ENCODE data around the gene ESRRA. TPM values are rescaled to one million over a fixed set of nuclear protein-coding genes. Genes with fewer than 3 reads are reported as not detected.

ESRRA gene
- total RNA-seq, 1 donor from 2014 or later, result 14.2 TPM

GRCh38 chr11:64275031-64275800, 30.1 kb upstream of the ESRRA start:
- DNase-seq, result no peak

- no peak for DNase-seq
Observed at GRCh38 chr11:64275841-64276240, 29.5 kb upstream of the ESRRA start.

DNA sequence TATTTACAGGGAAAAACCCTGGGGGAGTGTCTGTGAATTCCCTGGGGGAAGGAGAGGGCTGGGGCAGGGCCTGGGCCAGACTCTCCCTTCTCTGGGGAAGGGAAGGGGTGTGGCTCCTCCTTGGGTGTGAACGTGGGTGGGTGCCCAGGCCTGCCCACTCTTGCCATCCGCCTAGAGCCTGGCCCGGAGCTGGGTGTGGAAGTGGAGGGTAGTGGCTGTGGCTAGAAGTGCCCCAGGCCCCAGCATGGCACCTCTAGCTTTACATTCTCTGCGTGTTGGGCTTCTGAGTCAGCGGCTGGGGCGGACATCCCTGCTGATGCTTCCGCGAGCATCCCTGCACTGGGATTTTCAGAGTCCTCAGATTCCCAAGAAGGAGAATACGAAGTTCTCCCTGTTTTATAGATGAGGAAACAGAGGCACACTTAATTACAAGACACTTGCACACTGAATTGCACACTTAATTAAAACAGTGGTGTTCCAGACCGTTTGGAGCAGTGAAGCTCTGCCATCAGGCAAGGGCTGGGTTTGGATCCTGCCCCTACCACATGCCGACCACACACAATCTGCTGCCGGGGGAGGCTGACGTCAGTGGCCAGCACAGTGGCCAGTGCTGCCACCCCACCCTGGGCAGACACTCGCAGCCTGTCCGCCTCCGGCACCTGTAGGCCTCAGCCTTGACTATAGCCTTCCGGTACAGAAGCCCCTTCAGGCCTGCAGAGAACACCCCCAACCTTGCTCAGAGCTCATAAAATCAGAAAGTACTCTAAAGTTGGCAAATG, 28.5 kb upstream of the ESRRA start:
- no peak for DNase-seq

DNA sequence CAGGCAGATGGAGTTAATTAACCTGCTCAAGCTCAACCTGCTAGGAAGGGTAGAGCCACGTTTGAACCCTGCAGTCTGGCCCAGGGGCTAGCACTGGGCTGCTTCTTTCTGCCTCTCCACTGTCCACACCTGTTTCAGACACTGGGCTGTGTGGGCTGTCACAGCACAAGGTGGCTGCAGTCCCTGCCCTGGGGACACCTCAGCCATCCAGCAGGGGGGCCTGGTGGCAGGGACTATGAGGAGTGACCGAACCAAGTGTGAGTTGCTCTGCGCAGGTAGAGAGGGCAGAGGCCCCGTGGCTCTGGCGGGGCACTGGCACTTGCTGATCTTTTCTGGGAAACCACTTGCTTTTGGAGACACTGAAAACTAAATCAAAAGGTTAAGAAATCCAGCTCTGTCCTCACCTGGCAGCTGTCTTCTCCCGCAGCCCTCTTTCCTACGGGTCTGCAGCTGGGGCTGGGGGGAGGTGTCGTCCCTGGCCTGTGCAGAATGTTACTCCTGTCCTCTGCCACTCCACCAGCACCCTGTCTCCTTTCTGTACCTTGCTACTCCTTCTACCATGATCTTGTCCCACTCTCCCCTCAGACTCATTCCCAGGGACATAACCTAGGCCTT, 26.6 kb upstream of the ESRRA start:
- no peak for DNase-seq

DNA sequence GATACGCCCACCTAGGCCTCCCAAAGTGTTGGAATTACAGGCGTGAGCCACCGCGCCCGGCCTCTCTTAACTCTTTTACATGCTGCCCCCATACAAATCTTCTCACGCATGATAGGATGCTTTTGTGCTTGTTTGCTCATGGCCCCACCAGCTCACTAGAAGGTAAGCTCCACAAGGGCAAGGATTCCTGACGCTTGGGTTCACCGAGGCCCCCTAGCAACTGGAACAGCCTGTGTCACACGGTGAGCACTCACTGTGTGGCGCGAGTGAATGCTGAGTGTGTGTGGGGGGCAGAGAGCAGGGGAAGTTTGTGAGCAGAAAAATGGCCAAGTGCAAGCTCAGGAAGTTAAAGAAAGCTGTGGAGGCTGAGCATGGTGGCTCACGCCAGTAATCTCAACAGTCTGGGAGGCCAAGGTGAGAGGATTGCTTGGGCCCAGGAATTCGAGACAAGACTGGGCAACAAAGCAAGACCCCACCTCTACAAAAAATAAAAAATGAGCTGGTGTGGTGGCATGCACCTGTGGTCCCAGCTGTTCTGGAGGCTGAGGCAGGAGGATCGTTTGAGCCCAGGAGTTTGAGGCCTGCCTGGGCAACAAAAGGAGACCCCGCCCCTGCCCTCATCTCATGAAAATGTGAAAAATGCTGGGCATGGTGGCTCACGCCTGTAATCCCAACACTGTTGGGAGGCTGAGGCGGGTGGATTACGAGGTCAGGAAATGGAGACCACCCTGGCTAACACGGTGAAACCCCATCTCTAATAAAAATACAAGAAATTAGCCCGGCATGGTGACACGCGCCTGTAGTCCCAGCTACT, 23.2 kb upstream of the ESRRA start:
- DNase-seq, result no peak

DNA sequence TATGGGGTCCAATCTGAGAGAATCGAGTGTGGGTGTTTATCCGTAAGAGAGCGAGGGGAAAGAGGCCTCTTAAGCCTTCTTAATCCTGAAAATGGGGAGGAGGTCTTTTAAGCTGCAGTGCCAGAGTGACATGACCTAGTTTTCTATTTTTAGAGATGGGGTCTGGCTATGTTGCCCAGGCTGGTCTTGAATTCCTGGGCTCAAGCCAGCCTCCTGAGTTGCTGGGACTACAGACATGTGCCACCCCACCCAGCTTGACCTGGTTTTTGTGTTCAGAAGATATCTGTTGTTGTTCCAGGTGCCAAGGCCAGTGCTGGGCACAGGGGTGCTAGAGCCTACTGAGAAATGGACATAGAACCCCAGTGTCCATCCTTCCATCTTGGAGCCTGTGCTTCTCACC, 22.2 kb upstream of the ESRRA start:
- DNase-seq, result no peak

- DNase-seq, result peak; percentile 96
Observed at GRCh38 chr11:64284048-64284961, 21.0 kb upstream of the ESRRA start, which contains the start of gene BAD. TSS of gene BAD (minus strand) at chr11:64284665. CDS start at chr11:64284368, 297 bp downstream.

DNA sequence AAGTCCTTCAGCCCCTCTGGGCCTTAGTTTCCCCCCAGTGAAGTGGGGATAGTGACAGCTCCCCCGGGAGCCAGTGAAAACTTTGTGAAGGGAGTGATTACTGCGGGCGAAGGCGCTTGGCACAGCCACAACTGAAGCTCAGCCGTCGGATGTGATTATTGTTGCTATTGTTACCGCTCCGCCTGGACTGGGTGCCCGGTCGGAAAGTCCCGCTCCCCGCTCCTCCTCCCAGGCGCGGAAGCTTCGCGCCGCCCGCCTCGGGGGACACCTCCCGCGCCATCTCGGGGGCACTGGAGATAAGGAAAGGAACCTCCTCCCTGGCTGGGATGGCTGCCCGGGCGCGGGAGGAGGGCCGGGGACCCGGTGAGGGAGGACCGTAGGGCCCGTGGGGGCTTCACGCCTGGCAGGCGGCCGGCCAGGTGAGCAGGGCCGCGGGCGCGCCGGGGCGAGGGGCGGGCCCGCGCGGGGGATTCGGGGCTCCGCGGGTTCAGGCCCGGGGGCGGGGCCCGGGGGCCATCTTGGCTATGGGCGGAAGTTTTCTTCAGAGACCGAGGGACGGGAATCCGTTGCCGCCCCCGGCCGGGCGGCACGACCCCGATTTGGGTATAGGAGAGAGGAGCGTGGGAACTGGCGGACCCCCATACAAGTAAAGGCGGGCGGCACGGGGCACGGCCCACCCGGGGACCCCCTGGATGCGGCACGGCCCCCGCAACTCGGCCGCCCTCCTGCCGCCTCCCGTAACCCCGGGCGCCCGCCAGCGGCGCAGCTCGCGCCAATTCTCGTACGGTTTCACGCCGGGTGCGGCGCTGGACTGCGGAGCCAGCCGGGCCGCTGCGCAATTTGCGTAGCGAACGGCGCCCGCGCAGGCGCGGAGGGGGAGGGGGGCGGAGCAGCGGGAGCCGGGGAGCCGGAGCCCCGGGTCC, 20.1 kb upstream of the ESRRA start, which contains the start of gene GPR137:
Gene GPR137, plus strand, starts transcription at position 887 of the 923 bp plus-strand sequence. CDS start 677 bp downstream, outside the sequence.
- peak; percentile 91 for DNase-seq

DNA sequence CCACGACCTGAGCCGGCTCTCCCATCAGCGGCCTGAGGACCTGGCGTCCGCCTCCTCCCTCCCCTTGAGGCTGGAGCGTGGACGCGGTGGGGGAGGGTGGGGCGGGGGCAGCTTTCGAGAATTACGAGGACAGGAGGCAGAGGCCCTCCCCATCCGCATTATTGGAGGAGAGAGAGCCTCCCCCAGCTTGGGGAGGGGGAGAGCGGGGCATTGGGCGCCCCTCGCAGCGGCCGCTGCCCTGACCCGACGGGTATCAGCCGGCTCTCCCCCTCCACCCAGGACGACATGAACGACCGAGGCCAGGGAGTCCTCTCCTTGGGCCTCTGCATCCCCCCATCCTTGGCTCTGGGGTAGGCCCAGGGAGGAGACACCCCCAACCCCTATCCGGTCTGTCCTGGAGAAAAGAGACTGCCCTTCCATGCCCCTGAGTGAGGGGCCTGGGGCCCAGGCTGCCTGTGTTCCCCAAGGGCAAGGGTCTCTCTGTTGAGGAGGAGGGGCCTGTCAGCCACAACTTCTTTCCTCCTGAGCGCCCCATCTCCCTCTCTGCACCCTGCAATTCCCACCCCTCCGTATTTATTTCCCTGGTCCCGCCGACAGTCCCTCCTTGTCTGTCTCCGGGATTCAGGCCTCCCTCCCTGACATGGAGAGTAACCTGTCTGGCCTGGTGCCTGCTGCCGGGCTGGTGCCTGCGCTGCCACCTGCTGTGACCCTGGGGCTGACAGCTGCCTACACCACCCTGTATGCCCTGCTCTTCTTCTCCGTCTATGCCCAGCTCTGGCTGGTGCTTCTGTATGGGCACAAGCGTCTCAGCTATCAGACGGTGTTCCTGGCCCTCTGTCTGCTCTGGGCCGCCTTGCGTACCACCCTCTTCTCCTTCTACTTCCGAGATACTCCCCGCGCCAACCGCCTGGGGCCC, 19.2 kb upstream of the ESRRA start:
- no peak for DNase-seq

GRCh38 chr11:64286801-64287159, 18.5 kb upstream of the ESRRA start:
- DNase-seq, result no peak

- DNase-seq, result no peak
Observed at GRCh38 chr11:64287676-64288352, 17.5 kb upstream of the ESRRA start.

GRCh38 chr11:64288353-64288750, 17.0 kb upstream of the ESRRA start:
- no peak for DNase-seq

GRCh38 chr11:64289002-64289564, 16.2 kb upstream of the ESRRA start:
- DNase-seq, result no peak

GRCh38 chr11:64290352-64291261, 14.7 kb upstream of the ESRRA start:
- DNase-seq, result no peak

DNA sequence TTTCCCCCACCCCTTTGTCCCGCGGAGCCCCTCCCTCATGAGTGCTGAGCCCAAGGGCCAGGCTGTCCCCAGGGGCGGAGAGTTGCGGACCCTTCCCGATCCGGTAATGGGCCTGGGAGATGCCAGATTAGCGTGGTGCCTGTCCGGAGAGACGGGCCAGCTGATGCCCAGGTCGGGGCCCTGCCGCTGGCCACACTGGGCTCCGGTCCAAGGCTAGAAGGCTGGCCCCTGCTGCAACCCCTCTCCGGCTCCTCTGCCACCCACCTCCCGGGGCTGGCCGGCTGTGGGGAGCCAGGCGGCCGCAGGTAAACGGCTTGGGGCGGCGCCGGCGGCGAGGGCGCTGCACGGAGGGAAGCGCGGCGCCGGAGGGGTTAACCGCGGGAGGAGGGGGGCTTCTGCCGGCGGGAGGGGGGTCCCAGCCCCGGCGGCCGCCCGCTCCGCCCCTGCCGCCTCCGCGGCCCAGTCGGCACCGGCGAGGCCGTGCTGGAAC, 14.0 kb upstream of the ESRRA start, which contains the start of gene KCNK4:
Gene KCNK4, plus strand, starts transcription at position 41 of the 490 bp plus-strand sequence. CDS start 1,717 bp downstream, outside the sequence.
- DNase-seq, result no peak

GRCh38 chr11:64291752-64292459, 13.4 kb upstream of the ESRRA start:
- DNase-seq, result no peak

Data from occipital lobe (tissue), 2 donors.